GM12891 (cell line): ENCODE measurements around the gene SMC4.

ENCODE experiments used
- POLR2A ChIP-seq: IDR thresholded peaks from 2 replicates; pipeline ENCODE4 v1.6.1; 2011; ENCODE audit warnings: low read depth, low read length, control low read depth
- POU2F2 ChIP-seq: IDR thresholded peaks from 2 replicates; pipeline ENCODE4 v1.6.1; 2011; ENCODE audit warnings: low read depth, mild to moderate bottlenecking, control low read depth, low read length, moderate library complexity

DNA sequence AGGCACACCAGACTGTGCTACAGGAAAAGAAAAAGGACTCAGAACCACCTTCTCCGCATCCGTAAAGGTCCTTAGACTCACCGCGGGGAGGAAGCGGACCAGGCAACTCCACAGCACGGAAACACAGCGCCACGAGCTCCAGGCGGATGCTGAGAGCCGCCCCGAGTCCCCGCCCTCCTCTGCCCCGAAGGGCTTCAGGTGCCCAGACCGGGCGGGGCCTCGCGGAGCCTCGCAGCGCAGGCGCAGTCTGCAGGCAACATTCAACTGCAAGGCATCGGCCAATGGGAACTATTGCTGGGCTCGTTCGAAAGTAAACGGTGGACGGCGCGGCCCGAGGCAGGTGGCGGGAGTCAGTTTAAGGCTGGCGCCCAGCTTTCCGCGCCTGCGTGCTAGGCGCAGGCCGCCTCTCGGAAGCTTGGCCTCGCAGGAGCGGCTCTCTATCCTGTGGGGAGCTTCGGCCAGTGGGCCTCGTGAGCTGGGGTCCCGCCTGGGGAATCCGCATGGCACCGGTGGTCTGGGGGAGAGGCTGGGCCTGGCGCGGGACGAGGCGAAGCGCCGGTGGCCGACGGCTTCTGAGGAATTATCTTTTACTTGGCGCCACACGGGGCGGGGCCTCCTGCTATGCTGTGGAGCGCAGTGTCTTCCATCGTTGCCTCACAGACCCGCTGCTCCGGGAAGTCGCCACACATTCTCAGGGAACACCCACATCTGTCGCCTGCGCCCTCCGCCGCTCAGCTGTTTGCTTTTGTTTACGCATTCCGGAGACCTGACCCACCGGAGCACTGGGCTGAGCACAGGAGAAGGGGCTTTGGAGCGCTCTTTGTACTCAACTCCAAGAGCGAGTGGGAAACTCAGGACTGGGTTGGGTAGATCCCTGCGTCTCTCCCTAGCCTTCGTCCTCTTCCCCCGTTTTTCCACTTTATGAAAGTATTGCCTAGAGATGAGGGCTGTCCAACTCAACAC, 50.5 kb downstream of the SMC4 start, which contains the start of gene TRIM59:
- no peak for TF ChIP-seq POU2F2
- TF ChIP-seq POLR2A: peak; percentile 92
